Neural cell (in vitro differentiated cells): Measurements from ENCODE around the gene DLAT. TPM values are rescaled to one million over a fixed set of nuclear protein-coding genes. Genes with fewer than 3 reads are reported as not detected.

Experiments
- H2AFZ ChIP-seq: fragments of 200-600, 300-800 bp; sonication (generic), shearing (Covaris generic); 2 replicates; pipeline ENCODE4 v1.6.0; 2014; ENCODE audit warnings: low read depth, mild to moderate bottlenecking, antibody characterized with exemption, low read length, moderate library complexity
- H3F3A ChIP-seq: fragments of 200-600 bp; shearing (Covaris generic); 2 replicates; pipeline ENCODE4 v1.6.1; 2016; ENCODE audit warnings: mild to moderate bottlenecking, moderate library complexity, mixed read lengths, antibody characterized with exemption, low read length; ENCODE audit not compliant: insufficient read depth, poor library complexity, severe bottlenecking
- H3K27ac ChIP-seq: fragments of 200-600, 300-800 bp; sonication (generic), shearing (Covaris generic); 2 replicates; pipeline ENCODE4 v1.5.1; 2014; ENCODE audit warnings: mild to moderate bottlenecking, low read length, moderate library complexity
- H3K27me3 ChIP-seq: fragments of 300-800, 200-600 bp; sonication (generic), shearing (Covaris generic); 2 replicates; pipeline ENCODE4 v1.6.0; 2014; ENCODE audit warnings: mild to moderate bottlenecking, low read depth, low read length, moderate library complexity; ENCODE audit not compliant: insufficient read depth
- H3K36me3 ChIP-seq: fragments of 300-800, 200-600 bp; sonication (generic), shearing (Covaris generic); 2 replicates; pipeline ENCODE4 v1.5.1; 2014; ENCODE audit warnings: mild to moderate bottlenecking, antibody characterized with exemption, low read length, moderate library complexity; ENCODE audit not compliant: insufficient read depth
- H3K4me2 ChIP-seq: fragments of 300-800, 200-600 bp; sonication (generic), shearing (Covaris generic); 2 replicates; pipeline ENCODE4 v1.6.0; 2014; ENCODE audit warnings: mild to moderate bottlenecking, low read length
- H3K4me3 ChIP-seq: fragments of 300-800, 200-600 bp; sonication (generic), shearing (Covaris generic); 2 replicates; pipeline ENCODE4 v1.5.1; 2014; ENCODE audit warnings: mild to moderate bottlenecking, low read length, moderate library complexity
- H3K79me2 ChIP-seq: fragments of 200-600 bp; shearing (Covaris generic); replicated peaks from 2 replicates; pipeline ENCODE4 v1.6.0; 2014; ENCODE audit warnings: mild to moderate bottlenecking, low read length, moderate library complexity; ENCODE audit not compliant: insufficient read depth
- H3K9ac ChIP-seq: fragments of 300-800, 200-600 bp; sonication (generic), shearing (Covaris generic); 2 replicates; pipeline ENCODE4 v1.6.1; 2016; ENCODE audit warnings: mild to moderate bottlenecking, low read length, mixed read lengths
- H3K9me2 ChIP-seq: fragments of 200-600 bp; shearing (Covaris generic); 2 replicates; pipeline ENCODE4 v1.6.1; 2016; ENCODE audit warnings: mild to moderate bottlenecking, low read length, mixed read lengths; ENCODE audit not compliant: insufficient read depth
- H3K9me3 ChIP-seq: fragments of 200-600, 300-800 bp; sonication (generic), shearing (Covaris generic); 2 replicates; pipeline ENCODE4 v1.6.1; 2016; ENCODE audit warnings: mild to moderate bottlenecking, mixed run types, low read length, moderate library complexity, mixed read lengths
- H4K20me1 ChIP-seq: fragments of 200-600 bp; shearing (Covaris generic); 2 replicates; pipeline ENCODE4 v1.6.1; 2016; ENCODE audit warnings: mild to moderate bottlenecking, mixed run types; ENCODE audit not compliant: insufficient read depth
- CTCF ChIP-seq: fragments of 450-650 bp; IDR thresholded peaks from 2 replicates; pipeline ENCODE4 v1.5.1; 2014; ENCODE audit warnings: antibody characterized with exemption, mild to moderate bottlenecking, moderate library complexity; ENCODE audit not compliant: poor library complexity, severe bottlenecking
- EP300 ChIP-seq: fragments of 450-650 bp; conservative IDR thresholded peaks from 2 replicates; pipeline ENCODE4 v1.6.1; 2014; ENCODE audit warnings: antibody characterized with exemption, mild to moderate bottlenecking, moderate library complexity; ENCODE audit not compliant: poor library complexity, severe bottlenecking
- EZH2 ChIP-seq: fragments of 200-600, 300-800 bp; shearing (Covaris generic), sonication (generic); IDR thresholded peaks from 2 replicates; pipeline ENCODE4 v1.6.1; 2014; ENCODE audit warnings: antibody characterized with exemption, low read length, borderline replicate concordance, mild to moderate bottlenecking; ENCODE audit not compliant: insufficient read depth, poor library complexity, severe bottlenecking
- MXI1 ChIP-seq: fragments of 450-650 bp; conservative IDR thresholded peaks from 2 replicates; pipeline ENCODE4 v1.6.1; 2014; ENCODE audit warnings: antibody characterized with exemption, mild to moderate bottlenecking; ENCODE audit not compliant: poor library complexity, severe bottlenecking
- POLR2AphosphoS5 ChIP-seq: IDR thresholded peaks from 2 replicates; pipeline ENCODE4 v1.6.1; 2012
- RAD21 ChIP-seq: fragments of 450-650 bp; conservative IDR thresholded peaks from 2 replicates; pipeline ENCODE4 v1.6.1; 2014; ENCODE audit warnings: antibody characterized with exemption, mild to moderate bottlenecking, moderate library complexity
- REST ChIP-seq: IDR thresholded peaks from 2 replicates; pipeline ENCODE4 v1.6.1; 2012; ENCODE audit warnings: borderline replicate concordance
- SMC3 ChIP-seq: fragments of 450-650 bp; conservative IDR thresholded peaks from 2 replicates; pipeline ENCODE4 v1.6.1; 2014; ENCODE audit warnings: antibody characterized with exemption, mild to moderate bottlenecking, moderate library complexity; ENCODE audit not compliant: poor library complexity
- TAF1 ChIP-seq: IDR thresholded peaks from 2 replicates; pipeline ENCODE4 v1.6.1; 2012; ENCODE audit warnings: low read depth
- polyA plus RNA-seq: library from polyadenylated mRNA; depleted of rRNA; stranded (reverse); fragments of >200 nt; gene quantifications from 2 replicates; pipeline ENCODE4 v1.2.3, GENCODE V29; 2014

Gene DLAT
- polyA plus RNA-seq, 1 donor from 2014 or later = 38.3 TPM

GRCh38 chr11:112051768-112052167 is 26.6 kb downstream of the DLAT start:
- H3K4me2 ChIP-seq = no peak overlapping the region
- no peaks in the 10 kb centered on the region for H3K27me3 ChIP-seq
- no peaks in the 10 kb centered on the region for H3K9me3 ChIP-seq
- no peak overlapping the region for H3K9ac ChIP-seq
- no peak overlapping the region for H3K4me3 ChIP-seq
- H3K27ac ChIP-seq = no peak overlapping the region
- no peaks in the 10 kb centered on the region for H3K9me2 ChIP-seq
- no peaks in the 10 kb centered on the region for H4K20me1 ChIP-seq
- no peaks in the 10 kb centered on the region for H3K36me3 ChIP-seq
- H3F3A ChIP-seq = no peaks in the 10 kb centered on the region
- TF ChIP-seq SMC3 (no peak), RAD21 (no peak), TAF1 (no peak), EZH2 (no peak), POLR2AphosphoS5 (no peak), REST (no peak), CTCF (no peak), EP300 (no peak), MXI1 (no peak)
- H3K79me2 ChIP-seq = no peaks in the 10 kb centered on the region
- no peak overlapping the region for H2AFZ ChIP-seq

- no peaks in the 10 kb centered on the region for H3K9me3 ChIP-seq
- no peaks in the 10 kb centered on the region for H4K20me1 ChIP-seq
- H3K36me3 ChIP-seq = no peaks in the 10 kb centered on the region
- H3F3A ChIP-seq = no peaks in the 10 kb centered on the region
- no peaks in the 10 kb centered on the region for H3K9me2 ChIP-seq
- H3K4me3 ChIP-seq = no peak overlapping the region
- H3K27me3 ChIP-seq = no peaks in the 10 kb centered on the region
- no peak overlapping the region for H3K27ac ChIP-seq
- TF ChIP-seq EP300 = no peak
- TF ChIP-seq RAD21 = no peak
- no peak for TF ChIP-seq MXI1
- TF ChIP-seq TAF1 = no peak
- no peak for TF ChIP-seq CTCF
- no peaks in the 10 kb centered on the region for H3K79me2 ChIP-seq
- H3K9ac ChIP-seq = no peak overlapping the region
- no peak overlapping the region for H2AFZ ChIP-seq
- H3K4me2 ChIP-seq = no peak overlapping the region
Observed at GRCh38 chr11:112057170-112057569, 32.0 kb downstream of the DLAT start.
